Activated CD4-positive, alpha-beta T cell treated with anti-CD3 and anti-CD28 coated beads, Interleukin-2, amount 10 ng/mL, durations not matched to agents 7 days and 5 days (primary cell): ENCODE results near the gene PARG. TPM values are rescaled to one million over a fixed set of nuclear protein-coding genes. Genes with fewer than 3 reads are reported as not detected.
"Not testable (repeated sequence)": the region's sequence is repeated elsewhere in the genome, so short reads cannot be mapped to it uniquely, and the experiment has no call there.

Experiments used
- CTCF ChIA-PET: fragments of 350-600 bp; sonication (Branson Sonifier 250); formaldehyde crosslinking; loops from one replicate; lab custom pipeline; 2021; ENCODE audit warnings: antibody characterized with exemption; lab: Charles Lee
- POLR2A ChIA-PET: fragments of 350-600 bp; sonication (Branson Sonifier 250); formaldehyde crosslinking; loops from one replicate; lab custom pipeline; 2021; ENCODE audit warnings: antibody characterized with exemption; lab: Charles Lee
- DNase-seq: peaks from one replicate; pipeline ENCODE4 v3.0.0-alpha.2; 2020
- H3K27ac Mint-ChIP-seq: one replicate; pipeline ENCODE4 v1.8.0; 2021; ENCODE audit warnings: mild to moderate bottlenecking, moderate library complexity, mixed read lengths
- H3K27me3 Mint-ChIP-seq: one replicate; pipeline ENCODE4 v1.8.0; 2021; ENCODE audit warnings: mixed read lengths
- H3K36me3 Mint-ChIP-seq: one replicate; pipeline ENCODE4 v1.8.0; 2021; ENCODE audit warnings: low read depth, mixed read lengths
- H3K4me1 Mint-ChIP-seq: one replicate; pipeline ENCODE4 v1.8.0; 2021; ENCODE audit warnings: mixed read lengths
- H3K4me3 Mint-ChIP-seq: one replicate; pipeline ENCODE4 v1.8.0; 2021; ENCODE audit warnings: mild to moderate bottlenecking, moderate library complexity, mixed read lengths
- H3K9me3 Mint-ChIP-seq: one replicate; pipeline ENCODE4 v1.8.0; 2021; ENCODE audit warnings: mixed read lengths
- total RNA-seq, 2 experiments: library from RNA; stranded (reverse); gene quantifications; one replicate each; pipeline ENCODE4 v1.2.3, GENCODE V29; 2021

PARG gene
- total RNA-seq, 2 experiments from 2014 or later = 35.0 to 41.3 TPM

- DNase-seq, H3K9me3 Mint-ChIP-seq, H3K27ac Mint-ChIP-seq, H3K4me1 Mint-ChIP-seq, H3K27me3 Mint-ChIP-seq, POLR2A ChIA-PET, H3K36me3 Mint-ChIP-seq, CTCF ChIA-PET, H3K4me3 Mint-ChIP-seq: not testable (repeated sequence)
Observed at GRCh38 chr10:49883852-49884251, 58.0 kb downstream of the PARG start.

- H3K9me3 Mint-ChIP-seq, H3K4me1 Mint-ChIP-seq, H3K27ac Mint-ChIP-seq, CTCF ChIA-PET, H3K36me3 Mint-ChIP-seq, H3K27me3 Mint-ChIP-seq, POLR2A ChIA-PET, DNase-seq, H3K4me3 Mint-ChIP-seq: not testable (repeated sequence)
Observed at GRCh38 chr10:49882327-49882726, 59.5 kb downstream of the PARG start.

GRCh38 chr10:49872740-49873139 lies 69.1 kb downstream of the PARG start:
- DNase-seq, POLR2A ChIA-PET, H3K36me3 Mint-ChIP-seq, H3K9me3 Mint-ChIP-seq, H3K27ac Mint-ChIP-seq, H3K27me3 Mint-ChIP-seq, CTCF ChIA-PET, H3K4me3 Mint-ChIP-seq, H3K4me1 Mint-ChIP-seq: not testable (repeated sequence)

GRCh38 chr10:49871462-49871861 lies 70.4 kb downstream of the PARG start:
- DNase-seq, H3K9me3 Mint-ChIP-seq, H3K27ac Mint-ChIP-seq, H3K36me3 Mint-ChIP-seq, POLR2A ChIA-PET, H3K4me1 Mint-ChIP-seq, H3K4me3 Mint-ChIP-seq, H3K27me3 Mint-ChIP-seq, CTCF ChIA-PET: not testable (repeated sequence)

- POLR2A ChIA-PET, H3K4me3 Mint-ChIP-seq, H3K4me1 Mint-ChIP-seq, CTCF ChIA-PET, H3K27ac Mint-ChIP-seq, H3K27me3 Mint-ChIP-seq, DNase-seq, H3K36me3 Mint-ChIP-seq, H3K9me3 Mint-ChIP-seq: not testable (repeated sequence)
Observed at GRCh38 chr10:49859933-49860332, 81.9 kb downstream of the PARG start.

- H3K27ac Mint-ChIP-seq, H3K4me1 Mint-ChIP-seq, POLR2A ChIA-PET, DNase-seq, H3K9me3 Mint-ChIP-seq, H3K27me3 Mint-ChIP-seq, H3K36me3 Mint-ChIP-seq, CTCF ChIA-PET, H3K4me3 Mint-ChIP-seq: not testable (repeated sequence)
Observed at GRCh38 chr10:49858697-49859382, 83.0 kb downstream of the PARG start.

- H3K27me3 Mint-ChIP-seq, DNase-seq, H3K4me3 Mint-ChIP-seq, H3K9me3 Mint-ChIP-seq, H3K36me3 Mint-ChIP-seq, POLR2A ChIA-PET, H3K4me1 Mint-ChIP-seq, H3K27ac Mint-ChIP-seq: not testable (repeated sequence)
- CTCF ChIA-PET = interaction anchor here (0.6 kb wide), 1 partner anchor 183 kb away, joined by 3 read pairs; no protein-coding TSS in a partner anchor
Observed at GRCh38 chr10:49849520-49849919, 92.3 kb downstream of the PARG start.

GRCh38 chr10:49844775-49845595 lies 96.8 kb downstream of the PARG start:
- H3K9me3 Mint-ChIP-seq = no peaks in the 10 kb centered on the region
- H3K4me1 Mint-ChIP-seq = no peaks in the 10 kb centered on the region
- H3K4me3 Mint-ChIP-seq = no peak overlapping the region
- no peaks in the 10 kb centered on the region for H3K27me3 Mint-ChIP-seq
- no peak overlapping the region for H3K27ac Mint-ChIP-seq
- no peak for DNase-seq
- peaks cover 10% of the 10 kb centered on the region for H3K36me3 Mint-ChIP-seq
- POLR2A ChIA-PET = no interaction called here
- CTCF ChIA-PET = no interaction called here

- POLR2A ChIA-PET, DNase-seq, H3K4me3 Mint-ChIP-seq, CTCF ChIA-PET, H3K9me3 Mint-ChIP-seq, H3K4me1 Mint-ChIP-seq, H3K27me3 Mint-ChIP-seq, H3K27ac Mint-ChIP-seq: not testable (repeated sequence)
- H3K36me3 Mint-ChIP-seq = peaks cover 20% of the 10 kb centered on the region
Observed at GRCh38 chr10:49842333-49842628, 99.5 kb downstream of the PARG start.

GRCh38 chr10:49841615-49842332 lies 100.1 kb downstream of the PARG start:
- Mint-ChIP-seq H3K27me3 (no peaks in the 10 kb centered on the region), H3K4me3 (no peak overlapping the region), H3K9me3 (no peaks in the 10 kb centered on the region), H3K4me1 (no peaks in the 10 kb centered on the region), H3K27ac (no peak overlapping the region), H3K36me3 (peaks cover 20% of the 10 kb centered on the region)
- no peak for DNase-seq
- POLR2A ChIA-PET = no interaction called here
- CTCF ChIA-PET = no interaction called here

- Mint-ChIP-seq H3K36me3 (peaks cover 20% of the 10 kb centered on the region), H3K4me1 (no peaks in the 10 kb centered on the region), H3K9me3 (no peaks in the 10 kb centered on the region), H3K27me3 (no peaks in the 10 kb centered on the region), H3K27ac (no peak overlapping the region), H3K4me3 (no peak overlapping the region)
- no peak for DNase-seq
- POLR2A ChIA-PET = no interaction called here
- CTCF ChIA-PET = no interaction called here
Observed at GRCh38 chr10:49837685-49838084, 104.1 kb downstream of the PARG start.

GRCh38 chr10:49837051-49837478 lies 104.8 kb downstream of the PARG start:
- Mint-ChIP-seq H3K9me3 (no peaks in the 10 kb centered on the region), H3K27me3 (no peaks in the 10 kb centered on the region)
- CTCF ChIA-PET = no interaction called here

GRCh38 chr10:49834976-49835375 lies 106.9 kb downstream of the PARG start:
- Mint-ChIP-seq H3K27me3 (no peaks in the 10 kb centered on the region), H3K4me1 (peaks cover 5% of the 10 kb centered on the region), H3K4me3 (no peak overlapping the region), H3K36me3 (peaks cover 22% of the 10 kb centered on the region), H3K27ac (no peak overlapping the region), H3K9me3 (no peaks in the 10 kb centered on the region)
- no peak for DNase-seq
- POLR2A ChIA-PET = no interaction called here
- CTCF ChIA-PET = no interaction called here

More at GRCh38 chr10:49837051-49837478, 104.8 kb downstream of the PARG start:
- POLR2A ChIA-PET = no interaction called here
- no peak for DNase-seq
- no peak overlapping the region for H3K27ac Mint-ChIP-seq
- H3K4me3 Mint-ChIP-seq = no peak overlapping the region
- H3K36me3 Mint-ChIP-seq = peaks cover 26% of the 10 kb centered on the region
- H3K4me1 Mint-ChIP-seq = no peaks in the 10 kb centered on the region
